A549 (cell line): ENCODE measurements around the gene TXNDC17. TPM values are rescaled to one million over a fixed set of nuclear protein-coding genes. Genes with fewer than 3 reads are reported as not detected.

ENCODE experiments used
- ATAC-seq, 2 experiments: fragments of 200-7000 bp in 1 of 2; fragments of >200 bp in 1 of 2; cut with Nextera tagmentation in 1 of 2; cut with Tn5 transposase in 1 of 2; 3 replicates each; pipeline versions ENCODE4 v1.8.0 to v1.9.1; 2018 to 2020; ENCODE audit warnings: mild to moderate bottlenecking in 1 of 2, moderate library complexity in 1 of 2
- CTCF ChIA-PET: fragments of 300-600 bp; sonication (Branson Sonifier 250); formaldehyde crosslinking; extraction: SDS; loops from one replicate; lab custom pipeline; 2021; ENCODE audit warnings: antibody characterized with exemption, inconsistent platforms; lab: Yijun Ruan, JAX
- POLR2A ChIA-PET: fragments of 350-600 bp; formaldehyde crosslinking; extraction: SDS; loops from one replicate; lab custom pipeline; 2021; ENCODE audit warnings: antibody characterized with exemption, inconsistent platforms; lab: Yijun Ruan, JAX
- DNase-seq, 2 experiments: peaks; one replicate each; pipeline versions ENCODE4 v3.0.0 to v3.0.0-alpha.2; 2011 to 2016; ENCODE audit warnings: low read depth in 1 of 2, low spot score in 1 of 2
- FAIRE-seq: peaks from 2 replicates; lab custom pipeline; 2011; peaks lifted over from hg19 to GRCh38; lab: Jason Lieb, UNC
- H3K27ac ChIP-seq, 2 experiments: fragments of >200 bp; sonication (Bioruptor Twin); formaldehyde crosslinking; 3 replicates each; pipeline ENCODE4 v1.5.1; 2016 to 2017
- H3K4me1 ChIP-seq: fragments of >200 bp; sonication (Bioruptor Twin); formaldehyde crosslinking; 3 replicates; pipeline ENCODE4 v1.6.1; 2016
- H3K4me2 ChIP-seq: fragments of >200 bp; sonication (Bioruptor Twin); formaldehyde crosslinking; 3 replicates; pipeline ENCODE4 v1.6.1; 2016
- H3K4me3 ChIP-seq: fragments of >200 bp; sonication (Bioruptor Twin); formaldehyde crosslinking; 3 replicates; pipeline ENCODE4 v1.5.1; 2016
- H3K9me3 ChIP-seq: fragments of >200 bp; sonication (Bioruptor Twin); formaldehyde crosslinking; 3 replicates; pipeline ENCODE4 v1.6.1; 2016
- CEBPB ChIP-seq, 2 experiments: fragments of >200 bp in 1 of 2; sonication (Bioruptor Twin) in 1 of 2; formaldehyde crosslinking in 1 of 2; IDR thresholded peaks; 2 replicates each; pipeline ENCODE4 v1.6.1; 2012 to 2016
- CHD2 ChIP-seq: fragments of 150-350 bp; IDR thresholded peaks from 2 replicates; pipeline ENCODE4 v1.6.1; 2014; ENCODE audit warnings: low read length; ENCODE audit not compliant: partially characterized antibody
- CTCF ChIP-seq: fragments of >200 bp; sonication (Bioruptor Twin); formaldehyde crosslinking; IDR thresholded peaks from 3 replicates; pipeline ENCODE4 v1.5.1; 2016
- EHMT2 ChIP-seq: fragments of 200-600 bp; sonication (generic); IDR thresholded peaks from 2 replicates; pipeline ENCODE4 v1.6.1; 2016; ENCODE audit warnings: antibody characterized with exemption, low read depth, mild to moderate bottlenecking, moderate library complexity
- ELK1 ChIP-seq: fragments of 150-350 bp; IDR thresholded peaks from 2 replicates; pipeline ENCODE4 v1.6.1; 2014; ENCODE audit warnings: low read depth, mild to moderate bottlenecking, low read length
- EP300 ChIP-seq, 2 experiments: fragments of >200 bp; sonication (Bioruptor Twin); formaldehyde crosslinking; IDR thresholded peaks; 2 replicates in 1 of 2; 3 replicates in 1 of 2; pipeline ENCODE4 v1.6.1; 2016 to 2017
- FOXS1 ChIP-seq: fragments of 250-450 bp; sonication (Bioruptor Pico); IDR thresholded peaks from 2 replicates; pipeline ENCODE4 v1.5.0; 2020; ENCODE audit warnings: mild to moderate bottlenecking, moderate library complexity
- HOXB5 ChIP-seq: fragments of 250-450 bp; sonication (Bioruptor Pico); IDR thresholded peaks from 2 replicates; pipeline ENCODE4 v1.5.0; 2020; ENCODE audit warnings: mild to moderate bottlenecking, moderate library complexity
- MYC ChIP-seq: IDR thresholded peaks from 2 replicates; pipeline ENCODE4 v1.6.1; 2012; ENCODE audit warnings: mild to moderate bottlenecking, inconsistent platforms, low read length, improper control_type of control experiment, borderline replicate concordance
- NFE2L2 ChIP-seq: fragments of 150-350 bp; conservative IDR thresholded peaks from 2 replicates; pipeline ENCODE4 v1.6.1; 2014; ENCODE audit warnings: low read length
- NPAS2 ChIP-seq: fragments of 250-450 bp; sonication (Bioruptor Pico); IDR thresholded peaks from 2 replicates; pipeline ENCODE4 v1.8.0; 2022; ENCODE audit warnings: mild to moderate bottlenecking, moderate library complexity, borderline replicate concordance
- RFX5 ChIP-seq: fragments of 450-650 bp; IDR thresholded peaks from 2 replicates; pipeline ENCODE4 v1.7.1; 2014; ENCODE audit warnings: antibody characterized with exemption, mild to moderate bottlenecking, moderate library complexity
- ZFP36 ChIP-seq: fragments of 450-650 bp; IDR thresholded peaks from 2 replicates; pipeline ENCODE4 v1.6.1; 2014; ENCODE audit warnings: borderline replicate concordance; ENCODE audit not compliant: partially characterized antibody
- ZSCAN20 ChIP-seq: fragments of 250-450 bp; sonication (Bioruptor Pico); IDR thresholded peaks from 2 replicates; pipeline ENCODE4 v1.8.0; 2022; ENCODE audit warnings: mild to moderate bottlenecking, moderate library complexity
- WGBS: methylation state at CpG from one replicate; pipeline ENCODE4 v1.1.6; 2017; ENCODE audit errors: missing lambda C conversion rate; 5-methylcytosine and 5-hydroxymethylcytosine counted together
- polyA plus RNA-seq, 4 experiments: library from polyadenylated mRNA; depleted of rRNA in 3 of 4; stranded (reverse); fragments of >200 nt; fragmentation: RNase III in 1 of 4; extraction: RNeasy Plus Mini Kit Qiagen cat#74134 plus additional on column Dnase treatment in 1 of 4; gene quantifications; 2 replicates in 3 of 4; 3 replicates in 1 of 4; pipeline ENCODE4 v1.2.3, GENCODE V29; 2011 to 2017
- TF ChIP-seq, protein P1 (sequence below): fragments of 450-650 bp; IDR thresholded peaks from 2 replicates; pipeline ENCODE4 v1.6.1; 2014; ENCODE audit warnings: antibody characterized with exemption
- TF ChIP-seq, protein P2 (sequence below): fragments of 250-450 bp; sonication (Bioruptor Pico); IDR thresholded peaks from 2 replicates; pipeline ENCODE4 v1.5.0; 2021; ENCODE audit warnings: mild to moderate bottlenecking, moderate library complexity, borderline replicate concordance
- TF ChIP-seq, protein P3 (sequence below): IDR thresholded peaks from 2 replicates; pipeline ENCODE4 v1.6.1; 2012
- TF ChIP-seq, protein P4 (sequence below): fragments of 200-600 bp; sonication (generic); IDR thresholded peaks from 2 replicates; pipeline ENCODE4 v1.6.1; 2016; ENCODE audit warnings: antibody characterized with exemption, mild to moderate bottlenecking, moderate library complexity

Gene TXNDC17
- polyA plus RNA-seq, 2 of the 4 experiments (the other 2 are of a cell fraction), result 572 to 621 TPM

DNA sequence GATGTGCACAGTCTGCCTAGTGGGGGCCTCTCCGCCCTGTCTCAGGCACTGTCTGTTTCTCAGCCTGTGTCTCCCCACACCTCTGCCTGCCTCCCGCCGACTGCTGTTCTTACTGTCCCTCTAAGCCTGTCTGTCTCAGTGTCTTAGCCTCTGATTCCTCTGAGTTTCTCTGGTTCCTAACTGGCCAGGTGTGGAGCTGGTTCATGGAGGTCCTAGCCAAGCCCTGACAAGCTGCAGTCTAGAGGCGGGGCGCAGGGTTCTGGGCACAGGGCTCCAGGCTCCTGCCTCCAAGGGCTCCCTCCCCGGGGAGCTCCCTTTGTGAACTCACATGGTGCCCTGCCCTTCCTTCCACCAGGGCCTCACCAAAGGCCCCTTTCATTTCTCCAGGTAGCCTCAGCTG, 30.1 kb downstream of the TXNDC17 start:
- Histone ChIP-seq H3K9me3 (no peaks in the 10 kb centered on the region), H3K4me2 (no peak overlapping the region), H3K27ac (no peak overlapping the region), H3K4me1 (peaks cover 4% of the 10 kb centered on the region; the same call in 1 of the 3 replicates), H3K4me3 (no peak overlapping the region)
- TF ChIP-seq, protein P1, sequence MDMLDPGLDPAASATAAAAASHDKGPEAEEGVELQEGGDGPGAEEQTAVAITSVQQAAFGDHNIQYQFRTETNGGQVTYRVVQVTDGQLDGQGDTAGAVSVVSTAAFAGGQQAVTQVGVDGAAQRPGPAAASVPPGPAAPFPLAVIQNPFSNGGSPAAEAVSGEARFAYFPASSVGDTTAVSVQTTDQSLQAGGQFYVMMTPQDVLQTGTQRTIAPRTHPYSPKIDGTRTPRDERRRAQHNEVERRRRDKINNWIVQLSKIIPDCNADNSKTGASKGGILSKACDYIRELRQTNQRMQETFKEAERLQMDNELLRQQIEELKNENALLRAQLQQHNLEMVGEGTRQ, result no peak
- TF ChIP-seq ELK1, result no peak
- TF ChIP-seq CHD2, result no peak
- TF ChIP-seq, protein P2, sequence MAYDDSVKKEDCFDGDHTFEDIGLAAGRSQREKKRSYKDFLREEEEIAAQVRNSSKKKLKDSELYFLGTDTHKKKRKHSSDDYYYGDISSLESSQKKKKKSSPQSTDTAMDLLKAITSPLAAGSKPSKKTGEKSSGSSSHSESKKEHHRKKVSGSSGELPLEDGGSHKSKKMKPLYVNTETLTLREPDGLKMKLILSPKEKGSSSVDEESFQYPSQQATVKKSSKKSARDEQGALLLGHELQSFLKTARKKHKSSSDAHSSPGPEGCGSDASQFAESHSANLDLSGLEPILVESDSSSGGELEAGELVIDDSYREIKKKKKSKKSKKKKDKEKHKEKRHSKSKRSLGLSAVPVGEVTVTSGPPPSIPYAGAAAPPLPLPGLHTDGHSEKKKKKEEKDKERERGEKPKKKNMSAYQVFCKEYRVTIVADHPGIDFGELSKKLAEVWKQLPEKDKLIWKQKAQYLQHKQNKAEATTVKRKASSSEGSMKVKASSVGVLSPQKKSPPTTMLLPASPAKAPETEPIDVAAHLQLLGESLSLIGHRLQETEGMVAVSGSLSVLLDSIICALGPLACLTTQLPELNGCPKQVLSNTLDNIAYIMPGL (CRISPR knock-in tag), result no peak
- TF ChIP-seq RFX5, result no peak
- TF ChIP-seq HOXB5, result no peak
- TF ChIP-seq, protein P3, sequence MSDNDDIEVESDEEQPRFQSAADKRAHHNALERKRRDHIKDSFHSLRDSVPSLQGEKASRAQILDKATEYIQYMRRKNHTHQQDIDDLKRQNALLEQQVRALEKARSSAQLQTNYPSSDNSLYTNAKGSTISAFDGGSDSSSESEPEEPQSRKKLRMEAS, result no peak
- TF ChIP-seq NFE2L2, result no peak
- TF ChIP-seq ZSCAN20 (CRISPR knock-in tag), result no peak
- TF ChIP-seq CEBPB (IDR thresholded peaks at IDR 0.05), result no peak
- TF ChIP-seq, protein P4, sequence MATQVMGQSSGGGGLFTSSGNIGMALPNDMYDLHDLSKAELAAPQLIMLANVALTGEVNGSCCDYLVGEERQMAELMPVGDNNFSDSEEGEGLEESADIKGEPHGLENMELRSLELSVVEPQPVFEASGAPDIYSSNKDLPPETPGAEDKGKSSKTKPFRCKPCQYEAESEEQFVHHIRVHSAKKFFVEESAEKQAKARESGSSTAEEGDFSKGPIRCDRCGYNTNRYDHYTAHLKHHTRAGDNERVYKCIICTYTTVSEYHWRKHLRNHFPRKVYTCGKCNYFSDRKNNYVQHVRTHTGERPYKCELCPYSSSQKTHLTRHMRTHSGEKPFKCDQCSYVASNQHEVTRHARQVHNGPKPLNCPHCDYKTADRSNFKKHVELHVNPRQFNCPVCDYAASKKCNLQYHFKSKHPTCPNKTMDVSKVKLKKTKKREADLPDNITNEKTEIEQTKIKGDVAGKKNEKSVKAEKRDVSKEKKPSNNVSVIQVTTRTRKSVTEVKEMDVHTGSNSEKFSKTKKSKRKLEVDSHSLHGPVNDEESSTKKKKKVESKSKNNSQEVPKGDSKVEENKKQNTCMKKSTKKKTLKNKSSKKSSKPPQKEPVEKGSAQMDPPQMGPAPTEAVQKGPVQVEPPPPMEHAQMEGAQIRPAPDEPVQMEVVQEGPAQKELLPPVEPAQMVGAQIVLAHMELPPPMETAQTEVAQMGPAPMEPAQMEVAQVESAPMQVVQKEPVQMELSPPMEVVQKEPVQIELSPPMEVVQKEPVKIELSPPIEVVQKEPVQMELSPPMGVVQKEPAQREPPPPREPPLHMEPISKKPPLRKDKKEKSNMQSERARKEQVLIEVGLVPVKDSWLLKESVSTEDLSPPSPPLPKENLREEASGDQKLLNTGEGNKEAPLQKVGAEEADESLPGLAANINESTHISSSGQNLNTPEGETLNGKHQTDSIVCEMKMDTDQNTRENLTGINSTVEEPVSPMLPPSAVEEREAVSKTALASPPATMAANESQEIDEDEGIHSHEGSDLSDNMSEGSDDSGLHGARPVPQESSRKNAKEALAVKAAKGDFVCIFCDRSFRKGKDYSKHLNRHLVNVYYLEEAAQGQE, result no peak
- no peak for TF ChIP-seq EHMT2
- TF ChIP-seq NPAS2 (CRISPR knock-in tag), result no peak
- no peak for TF ChIP-seq MYC
- TF ChIP-seq FOXS1 (CRISPR knock-in tag), result no peak
- TF ChIP-seq EP300 (IDR thresholded peaks at IDR 0.05), result no peak
- TF ChIP-seq CTCF, result no peak
- no peak for TF ChIP-seq ZFP36
- DNase-seq (no peak), ATAC-seq (no peak), FAIRE-seq (no peak)
- CTCF ChIA-PET, result interaction anchor here (0.6 to 17.8 kb wide), 9 partner anchors 8 to 335 kb away, joined by 3 to 293 read pairs (median 5); partner anchors contain the start of gene RNASEK
- WGBS, result 82% methylated on average over 6 of the region's 6 CpGs
- POLR2A ChIA-PET, result interaction anchor here (0.6 kb wide), 1 partner anchor 310 kb away, joined by 4 read pairs; no protein-coding TSS in a partner anchor
